HTERT RPE-1 (cell line): ENCODE measurements around the gene MAPKAPK2.

Experiments used
- in situ Hi-C: fragments of 300-500 bp; cut with MboI; formaldehyde crosslinking; loops from 4 replicates; pipeline ENCODE4 v1.14.3; 2020; ENCODE audit warnings: low sequenced_read_pairs

MAPKAPK2 gene

GRCh38 chr1:206717674-206717989, 32.9 kb downstream of the MAPKAPK2 start:
- in situ Hi-C loops, result no loop called here

- in situ Hi-C loops, result no loop called here
These were observed 34.6 kb downstream of the MAPKAPK2 start for GRCh38 chr1:206719169-206719839.

GRCh38 chr1:206721454-206721853, 36.7 kb downstream of the MAPKAPK2 start:
- in situ Hi-C loops, result no loop called here

GRCh38 chr1:206722751-206723461, 38.2 kb downstream of the MAPKAPK2 start:
- in situ Hi-C loops, result no loop called here

- in situ Hi-C loops, result no loop called here
These were observed 38.7 kb downstream of the MAPKAPK2 start for GRCh38 chr1:206723462-206723804.

- in situ Hi-C loops, result no loop called here
These were observed 39.2 kb downstream of the MAPKAPK2 start for GRCh38 chr1:206723805-206724472.

GRCh38 chr1:206725109-206725963, 40.6 kb downstream of the MAPKAPK2 start:
- in situ Hi-C loops, result no loop called here

GRCh38 chr1:206727981-206728696, 43.4 kb downstream of the MAPKAPK2 start:
- in situ Hi-C loops, result no loop called here

GRCh38 chr1:206728697-206728987, 43.9 kb downstream of the MAPKAPK2 start:
- in situ Hi-C loops, result no loop called here

- in situ Hi-C loops, result no loop called here
These were observed 44.3 kb downstream of the MAPKAPK2 start for GRCh38 chr1:206729050-206729449.

- in situ Hi-C loops, result no loop called here
These were observed 44.8 kb downstream of the MAPKAPK2 start for GRCh38 chr1:206729507-206729906.

GRCh38 chr1:206732508-206732907, 47.8 kb downstream of the MAPKAPK2 start:
- in situ Hi-C loops, result no loop called here

- in situ Hi-C loops, result no loop called here
These were observed 48.3 kb downstream of the MAPKAPK2 start for GRCh38 chr1:206732992-206733391.

- in situ Hi-C loops, result no loop called here
These were observed 49.9 kb downstream of the MAPKAPK2 start for GRCh38 chr1:206734499-206735142.

GRCh38 chr1:206735553-206736031, 50.9 kb downstream of the MAPKAPK2 start:
- in situ Hi-C loops, result no loop called here

GRCh38 chr1:206736878-206737728, 52.4 kb downstream of the MAPKAPK2 start:
- in situ Hi-C loops, result no loop called here

GRCh38 chr1:206737729-206738201, 53.1 kb downstream of the MAPKAPK2 start:
- in situ Hi-C loops, result no loop called here

- in situ Hi-C loops, result no loop called here
These were observed 54.0 kb downstream of the MAPKAPK2 start for GRCh38 chr1:206738370-206739366.
